ENCODE results near the gene WBP1.

- TF ChIP-seq CTCF (conservative IDR thresholded peaks at IDR 0.05; ENCODE audit: low read length) (no peak), EZH2phosphoT487 (IDR thresholded peaks at IDR 0.05; ENCODE audit: borderline replicate concordance, low read depth, low read length) (no peak)
Measured at GRCh38 chr2:74438248-74438647, 20.0 kb upstream of the WBP1 start.
